Measurements from ENCODE around the gene GPRC5C. TPM values are rescaled to one million over a fixed set of nuclear protein-coding genes. Genes with fewer than 3 reads are reported as not detected.
A peak's percentile ranks its signal among the peaks of the same experiment; 100 is the strongest.

The GPRC5C gene
- total and polyA plus RNA-seq, 9 of the 15 experiments (the other 6 are each of a cell fraction or from before 2014, with no cell fraction given), result 0.28 to 9.0 (median 4.1) TPM

DNA sequence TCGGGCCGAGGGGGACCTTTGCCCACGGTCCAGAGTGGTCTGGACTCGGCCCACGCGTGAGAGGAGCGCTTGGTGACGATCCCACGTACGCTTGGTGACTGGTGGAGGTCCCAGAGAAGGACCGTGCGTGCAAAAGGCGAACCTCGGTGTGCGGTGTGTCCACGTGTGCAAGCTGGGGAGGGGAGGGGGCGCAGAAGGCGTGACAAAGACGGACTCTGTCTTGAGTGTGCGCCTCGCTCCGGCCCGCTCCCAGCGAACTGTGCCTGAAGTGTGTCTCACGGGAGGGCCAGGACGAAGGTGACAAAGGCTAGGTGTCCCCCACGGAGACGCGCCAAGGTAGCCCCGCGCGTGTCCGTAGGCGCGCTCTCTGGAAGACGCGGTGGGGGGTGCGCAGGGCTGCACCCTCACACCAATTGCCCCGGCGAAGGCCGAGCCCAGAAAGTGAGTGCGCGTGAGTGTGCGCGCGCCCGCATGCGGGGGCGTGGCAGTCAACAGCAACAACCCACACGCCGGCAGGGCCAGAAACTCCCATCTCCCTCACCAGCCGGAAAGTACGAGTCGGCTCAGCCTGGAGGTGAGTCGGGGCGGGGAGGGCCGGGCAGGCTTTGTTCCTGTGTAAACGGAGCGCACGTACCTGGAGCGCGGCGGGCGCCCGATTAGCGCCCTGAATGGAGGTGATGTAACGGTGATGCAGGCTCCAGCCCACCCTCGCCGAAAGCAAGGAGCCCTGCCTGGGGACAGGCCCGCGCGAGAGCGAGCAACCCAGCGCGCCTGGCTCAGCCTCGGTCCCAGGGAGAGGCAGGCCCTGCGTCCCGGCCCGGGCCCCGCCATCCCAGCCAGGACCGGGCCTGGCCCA, at the start of gene GPRC5C (continued):
- TF ChIP-seq, protein P1, sequence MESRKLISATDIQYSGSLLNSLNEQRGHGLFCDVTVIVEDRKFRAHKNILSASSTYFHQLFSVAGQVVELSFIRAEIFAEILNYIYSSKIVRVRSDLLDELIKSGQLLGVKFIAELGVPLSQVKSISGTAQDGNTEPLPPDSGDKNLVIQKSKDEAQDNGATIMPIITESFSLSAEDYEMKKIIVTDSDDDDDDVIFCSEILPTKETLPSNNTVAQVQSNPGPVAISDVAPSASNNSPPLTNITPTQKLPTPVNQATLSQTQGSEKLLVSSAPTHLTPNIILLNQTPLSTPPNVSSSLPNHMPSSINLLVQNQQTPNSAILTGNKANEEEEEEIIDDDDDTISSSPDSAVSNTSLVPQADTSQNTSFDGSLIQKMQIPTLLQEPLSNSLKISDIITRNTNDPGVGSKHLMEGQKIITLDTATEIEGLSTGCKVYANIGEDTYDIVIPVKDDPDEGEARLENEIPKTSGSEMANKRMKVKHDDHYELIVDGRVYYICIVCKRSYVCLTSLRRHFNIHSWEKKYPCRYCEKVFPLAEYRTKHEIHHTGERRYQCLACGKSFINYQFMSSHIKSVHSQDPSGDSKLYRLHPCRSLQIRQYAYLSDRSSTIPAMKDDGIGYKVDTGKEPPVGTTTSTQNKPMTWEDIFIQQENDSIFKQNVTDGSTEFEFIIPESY (CRISPR knock-in tag; IDR thresholded peaks at IDR 0.05), result peak; percentile 33; the same call in 1 of the 2 replicates
- TF ChIP-seq FOXP1 (CRISPR knock-in tag; IDR thresholded peaks at IDR 0.05), result peak; percentile 77; the same call in 1 of the 2 replicates
- peak; percentile 59; the same call in 1 of the 2 replicates for TF ChIP-seq KLF13 (tag; IDR thresholded peaks at IDR 0.05; ENCODE audit: borderline replicate concordance, low read depth)
- TF ChIP-seq BRD9 (IDR thresholded peaks at IDR 0.05; ENCODE audit: low read depth, partially characterized antibody), result no peak
- peak; percentile 74 for TF ChIP-seq EGR1 (conservative IDR thresholded peaks at IDR 0.05)
- TF ChIP-seq NRF1 (conservative IDR thresholded peaks at IDR 0.05 in 1 of 2, IDR thresholded peaks at IDR 0.05 in 1 of 2), result peak; percentile 83 to 87
- TF ChIP-seq, protein P2, sequence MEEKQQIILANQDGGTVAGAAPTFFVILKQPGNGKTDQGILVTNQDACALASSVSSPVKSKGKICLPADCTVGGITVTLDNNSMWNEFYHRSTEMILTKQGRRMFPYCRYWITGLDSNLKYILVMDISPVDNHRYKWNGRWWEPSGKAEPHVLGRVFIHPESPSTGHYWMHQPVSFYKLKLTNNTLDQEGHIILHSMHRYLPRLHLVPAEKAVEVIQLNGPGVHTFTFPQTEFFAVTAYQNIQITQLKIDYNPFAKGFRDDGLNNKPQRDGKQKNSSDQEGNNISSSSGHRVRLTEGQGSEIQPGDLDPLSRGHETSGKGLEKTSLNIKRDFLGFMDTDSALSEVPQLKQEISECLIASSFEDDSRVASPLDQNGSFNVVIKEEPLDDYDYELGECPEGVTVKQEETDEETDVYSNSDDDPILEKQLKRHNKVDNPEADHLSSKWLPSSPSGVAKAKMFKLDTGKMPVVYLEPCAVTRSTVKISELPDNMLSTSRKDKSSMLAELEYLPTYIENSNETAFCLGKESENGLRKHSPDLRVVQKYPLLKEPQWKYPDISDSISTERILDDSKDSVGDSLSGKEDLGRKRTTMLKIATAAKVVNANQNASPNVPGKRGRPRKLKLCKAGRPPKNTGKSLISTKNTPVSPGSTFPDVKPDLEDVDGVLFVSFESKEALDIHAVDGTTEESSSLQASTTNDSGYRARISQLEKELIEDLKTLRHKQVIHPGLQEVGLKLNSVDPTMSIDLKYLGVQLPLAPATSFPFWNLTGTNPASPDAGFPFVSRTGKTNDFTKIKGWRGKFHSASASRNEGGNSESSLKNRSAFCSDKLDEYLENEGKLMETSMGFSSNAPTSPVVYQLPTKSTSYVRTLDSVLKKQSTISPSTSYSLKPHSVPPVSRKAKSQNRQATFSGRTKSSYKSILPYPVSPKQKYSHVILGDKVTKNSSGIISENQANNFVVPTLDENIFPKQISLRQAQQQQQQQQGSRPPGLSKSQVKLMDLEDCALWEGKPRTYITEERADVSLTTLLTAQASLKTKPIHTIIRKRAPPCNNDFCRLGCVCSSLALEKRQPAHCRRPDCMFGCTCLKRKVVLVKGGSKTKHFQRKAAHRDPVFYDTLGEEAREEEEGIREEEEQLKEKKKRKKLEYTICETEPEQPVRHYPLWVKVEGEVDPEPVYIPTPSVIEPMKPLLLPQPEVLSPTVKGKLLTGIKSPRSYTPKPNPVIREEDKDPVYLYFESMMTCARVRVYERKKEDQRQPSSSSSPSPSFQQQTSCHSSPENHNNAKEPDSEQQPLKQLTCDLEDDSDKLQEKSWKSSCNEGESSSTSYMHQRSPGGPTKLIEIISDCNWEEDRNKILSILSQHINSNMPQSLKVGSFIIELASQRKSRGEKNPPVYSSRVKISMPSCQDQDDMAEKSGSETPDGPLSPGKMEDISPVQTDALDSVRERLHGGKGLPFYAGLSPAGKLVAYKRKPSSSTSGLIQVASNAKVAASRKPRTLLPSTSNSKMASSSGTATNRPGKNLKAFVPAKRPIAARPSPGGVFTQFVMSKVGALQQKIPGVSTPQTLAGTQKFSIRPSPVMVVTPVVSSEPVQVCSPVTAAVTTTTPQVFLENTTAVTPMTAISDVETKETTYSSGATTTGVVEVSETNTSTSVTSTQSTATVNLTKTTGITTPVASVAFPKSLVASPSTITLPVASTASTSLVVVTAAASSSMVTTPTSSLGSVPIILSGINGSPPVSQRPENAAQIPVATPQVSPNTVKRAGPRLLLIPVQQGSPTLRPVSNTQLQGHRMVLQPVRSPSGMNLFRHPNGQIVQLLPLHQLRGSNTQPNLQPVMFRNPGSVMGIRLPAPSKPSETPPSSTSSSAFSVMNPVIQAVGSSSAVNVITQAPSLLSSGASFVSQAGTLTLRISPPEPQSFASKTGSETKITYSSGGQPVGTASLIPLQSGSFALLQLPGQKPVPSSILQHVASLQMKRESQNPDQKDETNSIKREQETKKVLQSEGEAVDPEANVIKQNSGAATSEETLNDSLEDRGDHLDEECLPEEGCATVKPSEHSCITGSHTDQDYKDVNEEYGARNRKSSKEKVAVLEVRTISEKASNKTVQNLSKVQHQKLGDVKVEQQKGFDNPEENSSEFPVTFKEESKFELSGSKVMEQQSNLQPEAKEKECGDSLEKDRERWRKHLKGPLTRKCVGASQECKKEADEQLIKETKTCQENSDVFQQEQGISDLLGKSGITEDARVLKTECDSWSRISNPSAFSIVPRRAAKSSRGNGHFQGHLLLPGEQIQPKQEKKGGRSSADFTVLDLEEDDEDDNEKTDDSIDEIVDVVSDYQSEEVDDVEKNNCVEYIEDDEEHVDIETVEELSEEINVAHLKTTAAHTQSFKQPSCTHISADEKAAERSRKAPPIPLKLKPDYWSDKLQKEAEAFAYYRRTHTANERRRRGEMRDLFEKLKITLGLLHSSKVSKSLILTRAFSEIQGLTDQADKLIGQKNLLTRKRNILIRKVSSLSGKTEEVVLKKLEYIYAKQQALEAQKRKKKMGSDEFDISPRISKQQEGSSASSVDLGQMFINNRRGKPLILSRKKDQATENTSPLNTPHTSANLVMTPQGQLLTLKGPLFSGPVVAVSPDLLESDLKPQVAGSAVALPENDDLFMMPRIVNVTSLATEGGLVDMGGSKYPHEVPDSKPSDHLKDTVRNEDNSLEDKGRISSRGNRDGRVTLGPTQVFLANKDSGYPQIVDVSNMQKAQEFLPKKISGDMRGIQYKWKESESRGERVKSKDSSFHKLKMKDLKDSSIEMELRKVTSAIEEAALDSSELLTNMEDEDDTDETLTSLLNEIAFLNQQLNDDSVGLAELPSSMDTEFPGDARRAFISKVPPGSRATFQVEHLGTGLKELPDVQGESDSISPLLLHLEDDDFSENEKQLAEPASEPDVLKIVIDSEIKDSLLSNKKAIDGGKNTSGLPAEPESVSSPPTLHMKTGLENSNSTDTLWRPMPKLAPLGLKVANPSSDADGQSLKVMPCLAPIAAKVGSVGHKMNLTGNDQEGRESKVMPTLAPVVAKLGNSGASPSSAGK (IDR thresholded peaks at IDR 0.05), result no peak
- TF ChIP-seq CTBP1 (IDR thresholded peaks at IDR 0.05; ENCODE audit: borderline replicate concordance), result peak; percentile 31; the same call in 1 of the 2 replicates
- TF ChIP-seq, protein P3, sequence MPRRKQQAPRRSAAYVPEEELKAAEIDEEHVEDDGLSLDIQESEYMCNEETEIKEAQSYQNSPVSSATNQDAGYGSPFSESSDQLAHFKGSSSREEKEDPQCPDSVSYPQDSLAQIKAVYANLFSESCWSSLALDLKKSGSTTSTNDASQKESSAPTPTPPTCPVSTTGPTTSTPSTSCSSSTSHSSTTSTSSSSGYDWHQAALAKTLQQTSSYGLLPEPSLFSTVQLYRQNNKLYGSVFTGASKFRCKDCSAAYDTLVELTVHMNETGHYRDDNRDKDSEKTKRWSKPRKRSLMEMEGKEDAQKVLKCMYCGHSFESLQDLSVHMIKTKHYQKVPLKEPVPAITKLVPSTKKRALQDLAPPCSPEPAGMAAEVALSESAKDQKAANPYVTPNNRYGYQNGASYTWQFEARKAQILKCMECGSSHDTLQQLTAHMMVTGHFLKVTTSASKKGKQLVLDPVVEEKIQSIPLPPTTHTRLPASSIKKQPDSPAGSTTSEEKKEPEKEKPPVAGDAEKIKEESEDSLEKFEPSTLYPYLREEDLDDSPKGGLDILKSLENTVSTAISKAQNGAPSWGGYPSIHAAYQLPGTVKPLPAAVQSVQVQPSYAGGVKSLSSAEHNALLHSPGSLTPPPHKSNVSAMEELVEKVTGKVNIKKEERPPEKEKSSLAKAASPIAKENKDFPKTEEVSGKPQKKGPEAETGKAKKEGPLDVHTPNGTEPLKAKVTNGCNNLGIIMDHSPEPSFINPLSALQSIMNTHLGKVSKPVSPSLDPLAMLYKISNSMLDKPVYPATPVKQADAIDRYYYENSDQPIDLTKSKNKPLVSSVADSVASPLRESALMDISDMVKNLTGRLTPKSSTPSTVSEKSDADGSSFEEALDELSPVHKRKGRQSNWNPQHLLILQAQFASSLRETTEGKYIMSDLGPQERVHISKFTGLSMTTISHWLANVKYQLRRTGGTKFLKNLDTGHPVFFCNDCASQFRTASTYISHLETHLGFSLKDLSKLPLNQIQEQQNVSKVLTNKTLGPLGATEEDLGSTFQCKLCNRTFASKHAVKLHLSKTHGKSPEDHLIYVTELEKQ (CRISPR knock-in tag; IDR thresholded peaks at IDR 0.05), result no peak
